MM.1S (cell line): ENCODE results near the gene ITIH3.
A peak's percentile ranks its signal among the peaks of the same experiment; 100 is the strongest.

Experiments used
- DNase-seq: peaks from one replicate; pipeline ENCODE4 v3.0.0-alpha.2; 2015
- H2AFZ ChIP-seq: fragments of 300-600 bp; sonication (generic); 2 replicates; pipeline ENCODE4 v1.6.0; 2016; ENCODE audit warnings: antibody characterized with exemption, low read length
- H3F3A ChIP-seq: fragments of 300-600 bp; sonication (generic); 2 replicates; pipeline ENCODE4 v1.6.1; 2016; ENCODE audit warnings: mild to moderate bottlenecking, antibody characterized with exemption, low read length, moderate library complexity, mixed read lengths; ENCODE audit not compliant: insufficient read depth
- H3K27ac ChIP-seq: fragments of 300-600 bp; sonication (generic); 2 replicates; pipeline ENCODE4 v1.5.1; 2016; ENCODE audit warnings: mild to moderate bottlenecking, low read length
- H3K27me3 ChIP-seq: fragments of 300-600 bp; sonication (generic); replicated peaks from 2 replicates; pipeline ENCODE4 v1.6.0; 2016; ENCODE audit warnings: low read length; ENCODE audit not compliant: insufficient read depth
- H3K36me3 ChIP-seq: fragments of 300-600 bp; sonication (generic); replicated peaks from 2 replicates; pipeline ENCODE4 v1.6.1; 2016; ENCODE audit warnings: mild to moderate bottlenecking, low read length, mixed read lengths; ENCODE audit not compliant: insufficient read depth
- H3K4me1 ChIP-seq: fragments of 300-600 bp; sonication (generic); 2 replicates; pipeline ENCODE4 v1.6.1; 2016; ENCODE audit warnings: low read length, mixed read lengths
- H3K4me2 ChIP-seq: fragments of 300-600 bp; sonication (generic); 2 replicates; pipeline ENCODE4 v1.6.0; 2016; ENCODE audit warnings: low read depth, low read length
- H3K4me3 ChIP-seq: fragments of 300-600 bp; sonication (generic); 2 replicates; pipeline ENCODE4 v1.5.1; 2016; ENCODE audit warnings: low read length, mixed read lengths
- H3K79me2 ChIP-seq: fragments of 300-600 bp; sonication (generic); 2 replicates; pipeline ENCODE4 v1.6.1; 2016; ENCODE audit warnings: mixed run types, low read length, mixed read lengths
- H3K9ac ChIP-seq: fragments of 300-600 bp; sonication (generic); 2 replicates; pipeline ENCODE4 v1.6.1; 2016; ENCODE audit warnings: low read length, mixed read lengths
- H3K9me2 ChIP-seq: fragments of 300-600 bp; sonication (generic); replicated peaks from 2 replicates; pipeline ENCODE4 v1.6.1; 2016; ENCODE audit warnings: mild to moderate bottlenecking, low read length, mixed read lengths; ENCODE audit not compliant: insufficient read depth
- H3K9me3 ChIP-seq: fragments of 300-600 bp; sonication (generic); replicated peaks from 2 replicates; pipeline ENCODE4 v1.6.1; 2016; ENCODE audit warnings: mild to moderate bottlenecking, low read length, mixed read lengths; ENCODE audit not compliant: insufficient read depth
- H4K20me1 ChIP-seq: fragments of 300-600 bp; sonication (generic); 2 replicates; pipeline ENCODE4 v1.6.1; 2016; ENCODE audit warnings: mild to moderate bottlenecking, low read length, moderate library complexity, mixed read lengths; ENCODE audit not compliant: insufficient read depth
- CTCF ChIP-seq: fragments of 300-600 bp; sonication (generic); IDR thresholded peaks from 2 replicates; pipeline ENCODE4 v1.5.1; 2016; ENCODE audit warnings: antibody characterized with exemption, low read length, mixed read lengths
- EZH2 ChIP-seq: fragments of 300-600 bp; sonication (generic); optimal IDR thresholded peaks from 2 replicates; pipeline ENCODE3; 2017; ENCODE audit warnings: low read depth, mild to moderate bottlenecking, antibody characterized with exemption, low read length, mixed read lengths
- EZH2phosphoT487 ChIP-seq: fragments of 300-600 bp; sonication (generic); IDR thresholded peaks from 2 replicates; pipeline ENCODE4 v1.6.1; 2018; ENCODE audit warnings: antibody characterized with exemption, low read length

ITIH3 gene

GRCh38 chr3:52773361-52774065, 21.1 kb upstream of the ITIH3 start:
- Histone ChIP-seq H3K4me1 (peaks cover 9% of the 10 kb centered on the region), H3K27me3 (no peaks in the 10 kb centered on the region), H3K9ac (no peak overlapping the region), H3F3A (0 out of 2 replicates have a peak, but pooled peaks cover 2% of the 10 kb centered on the region), H2AFZ (no peak overlapping the region), H3K79me2 (peaks cover 18% of the 10 kb centered on the region), H4K20me1 (no peaks in the 10 kb centered on the region), H3K9me3 (no peaks in the 10 kb centered on the region), H3K9me2 (no peaks in the 10 kb centered on the region), H3K36me3 (no peaks in the 10 kb centered on the region), H3K4me2 (no peak overlapping the region), H3K27ac (no peak overlapping the region), H3K4me3 (no peak overlapping the region)
- no peak for DNase-seq
- no peak for TF ChIP-seq EZH2phosphoT487
- no peak for TF ChIP-seq EZH2
- TF ChIP-seq CTCF, result no peak

GRCh38 chr3:52774066-52774713, 20.4 kb upstream of the ITIH3 start:
- Histone ChIP-seq H3K9ac (no peak overlapping the region), H2AFZ (no peak overlapping the region), H3K27ac (no peak overlapping the region), H3K4me1 (peaks cover 9% of the 10 kb centered on the region), H3F3A (0 out of 2 replicates have a peak, but pooled peaks cover 2% of the 10 kb centered on the region), H4K20me1 (no peaks in the 10 kb centered on the region), H3K79me2 (peaks cover 11% of the 10 kb centered on the region), H3K4me3 (no peak overlapping the region), H3K4me2 (no peak overlapping the region), H3K27me3 (no peaks in the 10 kb centered on the region), H3K9me2 (no peaks in the 10 kb centered on the region), H3K9me3 (no peaks in the 10 kb centered on the region), H3K36me3 (no peaks in the 10 kb centered on the region)
- no peak for TF ChIP-seq CTCF
- DNase-seq, result no peak

- Histone ChIP-seq H2AFZ (peak overlapping the region; percentile 3; the same call in 1 of the 2 replicates), H3K36me3 (no peaks in the 10 kb centered on the region), H3K4me1 (0 out of 2 replicates have a peak, but pooled peaks cover 2% of the 10 kb centered on the region), H3K4me3 (no peak overlapping the region), H3K9ac (no peak overlapping the region), H4K20me1 (no peaks in the 10 kb centered on the region), H3K79me2 (peaks cover under 1% of the 10 kb centered on the region), H3K9me3 (no peaks in the 10 kb centered on the region), H3K27me3 (no peaks in the 10 kb centered on the region), H3F3A (0 out of 2 replicates have a peak, but pooled peaks cover under 1% of the 10 kb centered on the region), H3K9me2 (no peaks in the 10 kb centered on the region), H3K27ac (no peak overlapping the region), H3K4me2 (no peak overlapping the region)
- TF ChIP-seq CTCF (no peak), EZH2phosphoT487 (no peak), EZH2 (no peak)
- DNase-seq, result no peak
These were observed 19.4 kb upstream of the ITIH3 start for GRCh38 chr3:52774901-52775864.
